ENCODE measurements around the gene FBXO48.
A peak's percentile ranks its signal among the peaks of the same experiment; 100 is the strongest.

FBXO48 gene

DNA sequence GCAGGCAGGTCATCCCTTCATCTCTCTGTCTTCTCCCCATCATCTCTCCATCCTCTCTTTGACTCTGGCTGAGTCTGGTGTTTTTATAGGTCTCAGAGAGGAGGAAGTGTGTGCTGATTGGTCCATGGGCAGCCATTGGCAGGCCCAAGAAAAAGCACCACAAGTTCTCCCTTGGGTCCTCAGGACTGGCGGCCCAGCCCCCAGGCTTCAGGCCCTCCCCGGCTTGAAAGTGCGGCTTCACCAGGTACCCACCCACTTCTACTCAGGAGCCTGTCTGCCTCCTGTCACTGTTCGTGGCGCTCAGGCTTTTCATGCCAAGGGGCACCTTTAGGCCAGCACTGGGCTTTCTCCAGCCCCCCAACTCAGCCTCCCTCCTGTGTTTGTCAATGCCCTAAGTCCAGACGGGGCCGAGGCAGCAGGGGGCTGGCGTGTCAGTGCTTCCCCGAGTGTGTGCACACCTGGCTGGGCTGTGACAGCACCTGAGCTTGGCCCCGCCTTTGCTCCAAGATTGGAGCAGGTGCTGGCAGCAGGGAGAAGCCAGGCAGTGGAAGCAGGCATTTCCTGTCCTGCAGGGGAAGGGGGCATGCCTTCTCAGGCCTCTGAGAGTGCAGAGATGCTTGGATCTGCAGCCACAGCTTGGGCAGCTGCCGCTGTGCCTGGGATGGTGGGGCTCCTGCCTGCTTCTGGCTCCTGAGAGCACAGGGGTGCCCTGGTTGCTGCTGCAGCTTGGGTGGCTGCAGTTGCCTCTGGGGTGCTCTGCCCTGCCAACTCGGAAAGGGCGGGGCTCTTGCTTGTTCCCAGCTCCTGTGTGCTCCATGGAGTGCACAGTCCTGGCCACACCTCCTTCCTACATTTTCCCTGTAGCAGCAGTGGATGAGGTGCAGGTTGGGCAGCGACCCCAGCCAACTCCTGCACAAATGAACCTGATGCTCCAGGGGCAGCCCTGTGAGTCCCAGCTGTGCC lies 34.1 kb downstream of the FBXO48 start:
- no peak for DNase-seq

DNA sequence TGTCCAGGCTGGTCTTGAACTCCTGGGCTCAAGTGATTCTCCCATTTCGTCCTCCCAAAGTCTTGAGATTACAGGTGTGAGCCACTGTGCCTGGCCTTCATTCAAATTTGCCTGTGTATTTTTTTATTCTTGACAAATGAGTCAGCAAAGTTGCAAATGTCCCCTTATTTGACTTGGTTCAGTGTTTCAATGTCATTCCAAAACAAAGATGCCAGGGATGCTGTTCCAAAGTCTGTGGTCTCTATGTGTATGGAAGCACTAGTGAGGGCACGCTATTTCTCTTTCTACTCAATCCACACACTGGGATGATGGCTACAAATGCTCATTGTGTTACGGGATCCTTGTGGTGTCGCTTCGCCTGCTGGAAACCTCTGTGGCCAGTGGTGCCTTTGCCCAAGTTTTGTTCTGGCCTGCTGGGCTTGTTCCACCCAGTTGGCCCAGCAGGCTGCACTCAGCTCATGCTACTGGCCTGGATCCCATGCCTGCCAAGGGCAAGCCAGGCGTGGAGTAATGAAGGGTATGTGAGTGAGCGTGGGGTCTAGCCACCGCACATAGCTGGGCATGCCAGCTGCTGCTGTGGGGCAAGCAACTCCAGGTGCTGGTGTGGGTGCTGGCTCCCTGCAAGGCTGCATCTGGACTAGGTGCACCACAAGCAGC lies 35.6 kb downstream of the FBXO48 start:
- DNase-seq: no peak

DNA sequence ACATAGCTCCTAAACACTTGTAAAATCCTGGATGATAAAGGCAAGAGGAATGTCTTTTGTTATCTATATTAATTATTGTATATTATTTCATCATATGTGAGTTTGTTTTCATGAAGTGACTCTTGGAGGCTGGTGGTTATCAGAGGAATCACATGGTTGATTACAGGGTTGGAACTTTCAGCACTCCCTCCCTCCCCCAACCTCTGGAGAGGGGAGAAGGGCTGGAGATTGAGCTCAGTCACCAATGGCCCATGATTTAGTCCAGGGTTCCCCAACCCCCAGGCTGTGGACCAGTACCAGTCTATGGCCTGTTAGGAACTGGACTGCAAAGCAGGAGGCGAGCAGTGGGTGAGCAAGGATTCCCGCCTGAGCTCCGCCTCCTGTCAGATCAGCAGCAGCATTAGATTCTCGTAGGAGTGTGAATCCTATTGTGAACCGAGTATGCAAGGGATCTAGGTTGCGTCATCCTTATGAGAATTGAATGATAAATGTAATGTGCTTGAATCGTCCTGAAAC lies 37.7 kb downstream of the FBXO48 start:
- no peak for DNase-seq

DNA sequence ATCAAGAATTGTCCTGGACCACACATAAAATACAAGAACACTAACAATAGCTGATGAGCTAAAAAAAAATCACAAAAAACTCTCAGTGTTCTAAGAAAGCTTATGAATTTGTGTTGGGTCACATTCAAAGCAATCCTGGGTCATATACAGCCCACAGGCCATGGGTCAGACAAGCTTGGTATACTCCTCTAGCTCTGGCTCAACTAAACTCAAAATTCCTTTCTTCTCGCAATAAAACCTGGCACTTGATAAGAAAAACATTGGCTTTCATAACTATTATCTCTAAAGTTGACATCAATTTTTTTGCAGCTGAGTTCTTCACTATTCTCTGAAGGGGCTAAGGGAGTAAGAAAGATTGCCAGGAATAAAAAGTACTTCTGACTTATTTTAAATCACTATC lies 38.3 kb downstream of the FBXO48 start:
- no peak for DNase-seq

DNA sequence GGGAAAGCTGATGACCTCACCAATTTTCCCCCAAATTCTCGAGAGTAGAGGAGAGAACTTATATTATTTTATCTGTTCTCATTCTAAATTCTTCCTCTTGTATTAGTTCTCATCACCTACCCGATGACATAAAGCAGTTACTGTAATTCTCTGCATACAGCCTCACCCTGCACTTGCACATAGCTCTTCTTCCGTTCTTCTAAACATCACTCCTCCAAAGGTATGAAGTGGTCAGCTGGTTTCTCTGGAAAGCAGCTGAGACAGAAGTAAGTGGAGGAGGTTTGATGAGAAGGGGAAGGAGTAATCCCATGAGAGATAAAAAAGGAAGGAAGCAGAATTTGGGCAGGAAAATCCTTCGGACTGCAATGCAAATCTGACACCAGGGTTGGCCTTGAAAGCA lies 39.0 kb downstream of the FBXO48 start:
- DNase-seq: no peak

DNA sequence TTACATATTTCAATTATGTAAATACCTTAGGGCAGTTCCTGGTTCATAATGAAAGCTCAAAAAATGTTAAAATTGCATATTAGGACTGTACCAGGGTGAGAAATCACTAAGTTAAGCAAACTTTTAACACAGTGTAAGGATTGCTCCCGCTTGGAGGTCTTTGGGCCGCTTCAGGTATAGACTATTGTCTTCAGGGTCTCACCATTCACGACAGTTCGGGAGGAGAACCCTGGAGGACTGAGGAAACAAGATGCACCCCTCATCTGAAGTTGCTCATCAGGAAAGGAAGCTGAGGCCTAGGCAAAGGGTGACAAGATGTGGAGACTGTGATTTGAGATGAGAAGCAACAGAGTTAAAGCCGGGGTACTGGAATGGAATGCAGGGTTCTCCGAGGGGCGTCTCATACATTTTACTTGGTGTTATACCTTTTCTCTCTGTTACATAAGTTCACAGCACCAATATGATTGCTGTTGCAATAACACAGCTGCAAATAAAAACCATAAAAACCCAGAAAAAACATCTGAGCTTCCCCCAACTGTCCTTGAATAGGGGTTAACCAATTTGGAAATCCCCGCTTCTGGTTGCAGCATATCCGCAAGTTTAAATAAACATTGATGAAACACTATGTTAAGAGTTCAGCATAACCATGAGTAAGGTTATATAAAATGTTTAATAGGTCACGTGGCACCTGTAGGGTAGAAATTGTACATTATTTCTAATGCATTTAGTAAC lies 40.1 kb downstream of the FBXO48 start:
- no peak for DNase-seq

DNA sequence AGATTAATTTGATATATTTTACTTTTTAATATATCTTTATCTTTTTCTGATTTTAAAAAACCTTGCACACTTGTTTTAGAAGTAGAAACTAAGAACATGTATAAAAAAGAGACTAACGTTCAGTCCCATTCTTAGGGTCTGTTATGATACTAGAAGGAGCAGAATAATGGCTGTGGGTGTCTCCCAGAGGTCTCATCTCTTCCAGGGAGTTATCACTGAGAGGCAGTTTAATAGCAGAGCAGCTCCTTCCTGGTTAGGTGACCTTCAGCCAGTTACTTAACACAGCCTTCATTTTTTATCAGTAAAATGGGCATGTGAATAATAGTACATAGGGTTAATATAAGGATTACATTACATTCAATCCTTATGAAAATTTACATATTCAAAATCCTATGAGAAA lies 40.6 kb downstream of the FBXO48 start:
- no peak for DNase-seq

DNA sequence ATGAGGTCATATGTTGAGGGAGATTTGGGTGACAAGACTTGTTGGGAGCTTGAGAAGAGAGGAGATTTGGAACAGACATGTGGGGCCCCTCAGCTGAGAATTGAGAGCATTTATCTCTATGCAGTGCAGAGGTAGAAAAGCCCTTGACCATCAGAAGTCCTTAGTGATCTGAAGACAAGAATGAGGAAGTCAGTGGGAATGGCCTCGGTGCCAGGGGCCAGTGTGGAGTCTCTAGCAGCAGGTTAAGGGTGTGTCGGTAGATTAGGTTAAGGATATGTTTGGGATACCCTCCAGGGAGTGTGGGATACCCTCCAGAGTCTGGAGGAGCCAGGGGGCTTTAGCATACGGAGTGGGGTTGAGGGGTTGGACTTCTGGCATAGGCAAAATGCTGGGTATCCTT lies 41.6 kb downstream of the FBXO48 start:
- no peak for DNase-seq

DNA sequence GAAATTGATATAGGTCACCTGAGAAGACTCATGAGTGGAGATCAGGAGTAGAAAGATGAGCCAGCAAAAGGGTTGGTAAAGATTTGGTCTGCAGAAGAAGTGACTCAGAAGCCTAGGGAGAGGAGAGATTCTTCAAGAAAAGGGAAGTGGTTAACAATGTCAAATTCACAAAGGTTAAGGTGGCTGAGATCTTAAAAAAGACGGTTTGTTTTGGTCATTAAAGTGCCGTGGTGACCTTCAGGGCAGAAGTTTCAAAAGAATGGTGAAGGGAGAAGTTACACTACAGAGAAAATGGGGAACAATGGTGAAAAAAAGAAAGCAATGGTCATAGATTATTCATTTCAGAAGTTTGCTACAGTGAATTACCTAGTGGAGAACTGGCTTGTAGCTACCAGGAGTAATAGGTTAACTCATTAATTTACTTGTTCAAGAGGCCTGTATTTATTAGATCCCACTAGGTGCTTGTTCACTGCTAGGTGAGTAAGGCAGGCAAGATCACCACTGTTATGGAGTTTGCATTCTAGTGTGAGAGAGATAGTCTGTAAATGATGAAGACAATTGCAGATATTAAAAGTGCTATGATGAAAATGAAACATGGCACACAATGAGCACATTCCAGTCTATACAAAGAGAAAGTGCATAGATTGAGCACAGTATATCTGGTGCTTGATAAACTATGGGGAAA lies 43.0 kb downstream of the FBXO48 start:
- DNase-seq: no peak

DNA sequence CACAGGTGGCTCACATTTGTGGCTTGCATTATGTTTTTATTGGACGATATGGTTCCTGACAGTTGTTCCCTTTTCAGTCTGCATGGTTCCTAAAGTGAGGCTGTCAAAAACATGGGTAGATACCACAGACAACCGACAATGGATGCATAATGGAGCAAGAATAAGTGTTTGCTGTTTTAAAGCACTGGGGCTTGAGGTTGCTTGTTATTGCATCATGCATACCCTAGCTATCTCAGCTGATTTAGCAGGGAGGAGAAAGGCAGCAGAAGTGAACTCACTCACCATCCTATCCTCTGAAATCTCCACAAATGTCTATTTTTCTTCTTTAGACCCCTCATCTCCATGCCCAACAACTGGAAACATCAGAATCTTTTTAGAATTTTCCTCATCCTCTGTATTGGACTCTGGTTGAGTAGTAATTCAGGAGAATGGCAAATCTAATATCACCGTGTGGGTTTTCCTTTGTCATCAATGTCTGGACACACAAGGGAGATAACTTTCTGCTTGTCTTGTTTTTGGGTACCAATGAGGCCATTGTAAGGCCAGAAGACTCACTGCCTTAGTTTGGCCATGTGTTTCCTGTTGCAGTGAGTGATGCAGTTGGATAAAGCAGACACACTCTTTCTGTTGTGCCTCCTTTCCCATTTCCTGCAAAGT lies 46.7 kb downstream of the FBXO48 start:
- DNase-seq: peak; percentile 38

DNA sequence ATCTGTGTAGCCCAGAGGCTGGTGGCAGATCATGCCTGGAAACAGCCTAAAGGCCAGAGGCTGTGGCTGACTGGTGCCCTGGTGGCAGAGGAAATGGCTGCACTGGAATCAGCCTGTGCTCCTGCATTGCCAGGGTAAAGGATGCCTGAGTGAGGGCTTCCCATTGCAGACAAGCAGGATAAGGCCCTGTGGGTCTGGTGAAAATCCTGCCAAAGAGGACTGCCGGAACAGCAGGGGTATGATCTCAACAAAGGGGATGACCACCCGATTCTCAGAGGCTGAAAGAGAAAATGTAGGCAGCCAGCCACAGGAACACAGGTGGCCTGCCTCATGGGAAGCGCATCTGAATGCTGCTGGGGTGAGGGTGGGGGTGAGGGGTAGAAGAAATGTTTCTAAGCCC lies 48.2 kb downstream of the FBXO48 start:
- DNase-seq: no peak

DNA sequence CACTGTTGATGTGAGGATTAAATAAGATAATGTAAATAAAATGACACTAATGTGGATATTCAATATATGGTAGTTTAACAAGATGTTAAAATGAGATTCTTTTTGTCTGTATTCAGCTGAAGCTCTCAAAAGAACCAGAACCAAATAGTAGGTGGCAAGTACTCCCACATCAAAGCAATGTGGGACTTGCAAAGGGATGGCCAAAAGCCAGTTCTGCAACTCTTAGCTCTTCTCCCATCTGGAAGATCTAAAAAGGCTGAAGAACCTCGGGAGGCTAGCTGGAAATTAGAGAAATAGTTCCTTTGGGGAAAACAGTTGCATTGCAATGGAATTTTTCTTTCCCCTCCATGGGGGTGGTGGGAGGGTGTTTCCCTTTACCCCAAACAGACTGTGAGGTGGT lies 48.7 kb downstream of the FBXO48 start:
- DNase-seq: no peak

DNA sequence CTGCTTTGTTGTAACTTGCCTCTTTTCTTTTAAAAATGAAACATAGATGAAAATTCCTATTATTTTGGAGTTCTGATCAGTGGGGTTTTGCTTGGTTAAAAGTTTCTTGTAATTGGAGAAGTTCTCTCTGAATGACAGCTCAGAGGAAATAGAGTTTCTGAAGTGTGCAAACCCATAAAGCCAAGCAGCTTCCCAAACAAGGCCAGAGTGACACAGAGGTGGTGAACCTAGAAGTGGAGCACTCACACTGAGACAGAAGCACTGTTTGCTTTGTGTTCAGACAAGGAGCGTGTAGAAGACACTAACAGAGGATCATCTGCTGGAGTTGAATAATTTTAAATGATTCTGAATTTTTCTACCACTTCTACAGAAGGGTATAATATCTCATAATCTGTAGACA lies 49.2 kb downstream of the FBXO48 start:
- no peak for DNase-seq

DNA sequence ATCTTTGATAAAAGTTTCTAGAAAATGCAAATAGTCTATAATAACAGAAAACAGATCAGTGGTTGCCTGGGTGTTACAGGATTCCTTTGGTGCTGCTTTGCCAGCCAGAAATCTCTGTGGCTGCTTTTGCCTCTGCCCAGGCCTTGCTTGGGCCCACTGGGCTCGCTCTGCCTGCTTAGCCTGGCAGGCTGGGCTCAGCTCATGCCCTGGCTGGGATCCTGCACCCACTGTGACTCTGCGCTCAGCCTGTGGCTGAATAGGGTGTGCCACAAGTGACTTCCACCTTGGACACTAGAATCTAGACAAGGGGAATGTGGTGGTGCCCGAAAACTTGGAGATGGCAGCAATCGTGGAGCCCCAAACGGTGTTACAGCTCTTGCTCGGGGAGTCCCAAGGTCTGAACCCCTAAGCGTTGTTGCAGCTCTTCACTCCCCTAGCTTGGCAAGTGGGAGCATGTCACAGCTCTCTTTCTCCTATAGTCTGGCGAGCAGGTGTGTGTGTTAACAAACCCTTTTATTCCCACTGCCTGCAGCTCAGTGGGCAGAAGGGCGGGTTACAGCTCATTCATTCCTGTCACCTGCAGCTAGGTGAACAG lies 50.9 kb downstream of the FBXO48 start:
- no peak for DNase-seq

DNA sequence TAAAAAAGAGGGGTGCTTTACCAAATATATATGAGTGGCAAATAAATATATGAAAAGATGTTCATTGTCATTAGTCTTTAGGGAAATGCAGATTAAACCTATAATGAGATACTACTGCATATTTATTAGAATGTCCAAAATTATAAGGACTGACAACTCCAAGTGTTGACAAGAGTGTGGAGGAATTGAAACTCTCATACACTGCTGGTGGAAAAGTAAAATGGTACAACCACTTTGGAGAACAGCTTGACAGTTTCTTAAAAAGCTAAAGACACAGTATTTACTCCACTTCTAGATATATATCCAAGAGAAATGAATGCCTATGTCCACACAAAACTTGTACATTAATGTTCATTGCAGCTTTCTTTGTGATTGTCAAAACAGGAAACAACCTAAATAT lies 51.6 kb downstream of the FBXO48 start:
- no peak for DNase-seq

DNA sequence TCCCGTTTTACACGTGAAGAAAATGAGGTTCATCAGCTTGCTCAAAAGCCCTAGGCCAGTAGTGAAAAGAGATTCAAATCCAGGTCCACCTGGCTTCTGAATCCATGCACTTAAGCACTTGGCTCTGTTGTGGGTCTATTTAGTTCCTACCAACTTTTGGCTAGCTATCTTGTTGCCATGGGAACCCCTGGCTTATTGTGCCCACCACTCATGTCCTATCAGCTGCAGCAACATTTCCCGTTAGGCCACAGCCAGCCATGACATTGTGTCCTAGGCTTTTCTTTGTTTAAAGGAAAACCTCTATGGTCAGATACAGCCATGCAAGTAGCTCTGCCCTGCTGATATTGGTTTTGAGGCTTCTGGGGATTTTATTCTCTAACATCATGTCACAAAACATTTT lies 52.2 kb downstream of the FBXO48 start:
- DNase-seq: no peak

DNA sequence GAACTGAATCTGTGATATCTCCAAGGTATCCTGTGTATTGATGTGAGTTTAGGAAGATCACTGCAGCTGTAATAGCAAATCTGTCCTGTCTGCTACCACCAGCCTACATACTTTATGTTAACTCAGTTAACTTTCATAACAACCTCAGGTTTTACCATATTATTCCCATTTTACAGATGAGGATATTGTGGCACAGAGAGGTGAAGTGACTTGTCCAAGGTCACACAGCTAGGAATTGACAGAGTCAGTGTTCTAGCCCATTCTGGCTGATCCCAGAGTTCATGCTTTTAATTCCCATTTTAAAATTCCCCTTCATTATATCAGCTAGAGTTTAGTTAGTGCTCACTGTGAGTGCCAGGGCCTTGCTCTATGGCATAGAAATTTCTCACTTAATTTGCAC lies 52.6 kb downstream of the FBXO48 start:
- no peak for DNase-seq

DNA sequence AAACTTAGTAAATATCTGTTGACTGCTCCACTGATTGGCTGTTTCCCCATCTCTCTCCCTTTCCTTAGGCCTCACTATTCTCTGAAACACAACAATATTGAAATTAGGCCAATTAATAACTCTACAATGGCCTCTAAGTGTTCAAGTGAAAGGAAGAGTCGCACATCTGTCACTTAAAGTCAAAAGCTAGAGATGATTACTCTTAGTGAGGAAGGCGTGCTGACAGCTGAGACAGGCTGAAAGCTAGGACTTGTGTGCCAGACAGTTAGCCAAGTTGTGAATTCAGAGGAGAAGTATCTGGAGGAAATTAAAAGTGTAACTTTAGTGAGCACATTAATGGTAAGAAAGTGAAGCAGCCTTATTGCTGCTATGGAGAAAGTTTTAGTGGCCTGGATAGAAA lies 53.6 kb downstream of the FBXO48 start:
- no peak for DNase-seq

DNA sequence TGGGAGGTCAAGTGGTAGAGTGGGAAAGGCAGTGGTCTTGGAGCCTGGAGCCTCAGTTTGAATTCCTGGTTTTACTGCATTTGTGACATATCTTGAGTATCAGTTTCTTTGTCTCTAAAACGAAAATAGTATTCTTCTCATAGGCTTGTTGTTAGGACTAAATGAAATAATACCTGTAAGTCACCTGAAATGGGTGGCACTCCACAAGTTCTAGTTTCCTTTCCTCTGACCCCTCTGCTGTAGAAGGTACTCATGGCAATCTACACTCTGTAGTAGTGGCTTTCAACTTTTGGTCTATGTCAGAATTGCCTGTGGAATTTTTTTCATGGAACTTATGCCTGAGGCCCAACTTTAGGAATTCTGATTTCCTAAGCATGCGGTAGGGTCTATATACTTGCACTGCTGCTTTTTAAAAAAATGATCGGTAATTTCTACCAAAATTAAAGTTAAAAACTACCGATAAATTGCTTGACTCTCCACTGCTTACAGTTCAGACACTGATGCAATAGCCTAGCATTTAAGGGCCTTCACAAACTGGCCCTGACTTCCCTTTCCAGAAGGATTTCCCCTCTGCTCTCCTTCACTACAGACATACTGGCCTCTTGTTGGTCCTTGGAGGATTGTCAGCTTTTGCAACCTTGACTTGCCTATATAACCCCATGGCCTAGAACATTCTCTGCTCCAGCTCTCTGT lies 54.8 kb downstream of the FBXO48 start:
- DNase-seq: no peak

DNA sequence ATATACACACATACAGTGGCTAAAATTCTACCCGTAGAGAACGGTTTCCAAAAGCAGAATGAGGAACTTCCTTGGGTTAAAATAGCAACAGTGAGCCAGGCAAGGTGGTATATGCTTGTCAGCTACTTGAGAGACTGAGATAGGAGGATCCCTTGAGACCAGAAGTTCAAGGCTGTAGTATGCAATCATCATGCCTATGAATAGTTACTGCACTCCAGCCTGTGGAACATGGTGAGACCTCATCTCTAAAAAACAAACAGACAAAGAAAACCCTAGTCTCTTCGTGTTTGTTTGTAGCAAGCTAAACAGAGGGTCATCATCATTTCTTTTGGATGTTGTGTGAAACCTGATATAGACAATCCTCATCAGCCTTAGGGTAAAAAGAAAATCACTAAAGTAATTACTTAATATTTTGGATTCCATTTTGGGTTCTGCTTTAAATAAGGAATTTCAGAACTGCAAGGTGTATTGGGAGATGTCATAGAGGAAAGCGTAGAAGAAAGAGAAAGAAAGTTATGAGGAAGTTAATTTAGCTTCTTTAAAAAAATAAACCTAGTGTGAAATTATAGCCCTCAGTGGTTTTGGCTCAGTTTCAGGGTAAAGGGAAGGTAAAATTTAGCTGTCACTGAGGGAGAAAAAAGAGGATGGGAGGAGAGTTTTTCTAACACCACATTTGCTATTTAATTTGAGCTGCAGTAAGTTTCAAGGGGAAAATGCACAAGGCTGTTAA lies 55.5 kb downstream of the FBXO48 start:
- no peak for DNase-seq
